ENCODE results near the gene NECTIN2.
A peak's percentile ranks its signal among the peaks of the same experiment; 100 is the strongest.
"Not testable (repeated sequence)": the region's sequence is repeated elsewhere in the genome, so short reads cannot be mapped to it uniquely, and the experiment has no call there.

NECTIN2 gene

GRCh38 chr19:44911896-44912295, 65.8 kb downstream of the NECTIN2 start:
- not testable (repeated sequence) for DNase-seq

GRCh38 chr19:44912854-44913253, 66.8 kb downstream of the NECTIN2 start:
- DNase-seq: no peak

- DNase-seq: not testable (repeated sequence)
These were observed 67.7 kb downstream of the NECTIN2 start for GRCh38 chr19:44913512-44914432.

GRCh38 chr19:44914433-44915206, 68.5 kb downstream of the NECTIN2 start, which contains the start of gene APOC1:
APOC1 (plus strand) TSS chr19:44914608; CDS start chr19:44914892, 284 bp downstream.
- DNase-seq: peak; percentile 30

- no peak for DNase-seq
These were observed 78.2 kb downstream of the NECTIN2 start for GRCh38 chr19:44924243-44924725.

GRCh38 chr19:44925114-44925891, 79.2 kb downstream of the NECTIN2 start:
- no peak for DNase-seq

- DNase-seq: not testable (repeated sequence)
These were observed 80.4 kb downstream of the NECTIN2 start for GRCh38 chr19:44926245-44927077.

GRCh38 chr19:44927746-44928145, 81.6 kb downstream of the NECTIN2 start:
- DNase-seq: no peak

GRCh38 chr19:44930088-44930487, 84.0 kb downstream of the NECTIN2 start:
- DNase-seq: no peak

- no peak for DNase-seq
These were observed 85.4 kb downstream of the NECTIN2 start for GRCh38 chr19:44931541-44931940.
